ENCODE measurements around the gene FAM174C.

FAM174C gene

GRCh38 chr19:1321539-1321938, 46.2 kb downstream of the FAM174C start:
- TF ChIP-seq CTCF (IDR thresholded peaks at IDR 0.05; ENCODE audit: control insufficient read depth, insufficient read depth, low read depth, low read length, missing control alignments) = no peak
- DNase-seq (ENCODE audit: low read depth) = no peak
- H3K4me3 ChIP-seq (ENCODE audit: control insufficient read depth, low read depth, low read length) = no peak overlapping the region

- DNase-seq (ENCODE audit: low read depth) = no peak
- TF ChIP-seq CTCF (IDR thresholded peaks at IDR 0.05; ENCODE audit: control insufficient read depth, insufficient read depth, low read depth, low read length, missing control alignments) = no peak
- H3K4me3 ChIP-seq (ENCODE audit: control insufficient read depth, low read depth, low read length) = no peak overlapping the region
These were observed 47.1 kb downstream of the FAM174C start for GRCh38 chr19:1322198-1322981.

- no peak overlapping the region for H3K4me3 ChIP-seq (ENCODE audit: control insufficient read depth, low read depth, low read length)
- no peak for TF ChIP-seq CTCF (IDR thresholded peaks at IDR 0.05; ENCODE audit: control insufficient read depth, insufficient read depth, low read depth, low read length, missing control alignments)
- no peak for DNase-seq (ENCODE audit: low read depth)
These were observed 49.0 kb downstream of the FAM174C start for GRCh38 chr19:1324249-1324805.

GRCh38 chr19:1324806-1325567, 49.7 kb downstream of the FAM174C start:
- H3K4me3 ChIP-seq (ENCODE audit: control insufficient read depth, low read depth, low read length) = peak overlapping the region; percentile 35
- no peak for TF ChIP-seq CTCF (IDR thresholded peaks at IDR 0.05; ENCODE audit: control insufficient read depth, insufficient read depth, low read depth, low read length, missing control alignments)
- DNase-seq (ENCODE audit: low read depth) = no peak

- DNase-seq (ENCODE audit: low read depth) = no peak
- no peak for TF ChIP-seq CTCF (IDR thresholded peaks at IDR 0.05; ENCODE audit: control insufficient read depth, insufficient read depth, low read depth, low read length, missing control alignments)
- H3K4me3 ChIP-seq (ENCODE audit: control insufficient read depth, low read depth, low read length) = no peak overlapping the region
These were observed 50.4 kb downstream of the FAM174C start for GRCh38 chr19:1325568-1326294.

GRCh38 chr19:1327125-1327524, 51.8 kb downstream of the FAM174C start:
- TF ChIP-seq CTCF (IDR thresholded peaks at IDR 0.05; ENCODE audit: control insufficient read depth, insufficient read depth, low read depth, low read length, missing control alignments) = no peak
- no peak overlapping the region for H3K4me3 ChIP-seq (ENCODE audit: control insufficient read depth, low read depth, low read length)
- DNase-seq (ENCODE audit: low read depth) = no peak
